GM18951 (cell line): Measurements from ENCODE around the gene EXT2.

Source experiments
- POLR2A ChIP-seq: IDR thresholded peaks from 4 replicates; pipeline ENCODE4 v1.6.1; 2011; ENCODE audit warnings: mild to moderate bottlenecking; ENCODE audit not compliant: insufficient read length, insufficient read depth; ENCODE audit errors: extremely low read depth
- in situ Hi-C: fragments of 300-500 bp; cut with MboI; formaldehyde crosslinking; loops from one replicate; pipeline ENCODE4 v1.12.0; 2022; ENCODE audit warnings: low sequenced_read_pairs, mixed read lengths, inconsistent platforms; ENCODE audit not compliant: unreplicated experiment

Gene EXT2

GRCh38 chr11:44270403-44271273 is 175.2 kb downstream of the EXT2 start:
- TF ChIP-seq POLR2A: no peak
- in situ Hi-C loops: loop anchor here (10.0 kb wide), 1 partner anchor 156 kb away; no protein-coding TSS in a partner anchor

GRCh38 chr11:44271286-44271685 is 175.8 kb downstream of the EXT2 start:
- no peak for TF ChIP-seq POLR2A
- in situ Hi-C loops: loop anchor here (10.0 kb wide), 1 partner anchor 156 kb away; no protein-coding TSS in a partner anchor

GRCh38 chr11:44274404-44274803 is 178.9 kb downstream of the EXT2 start:
- in situ Hi-C loops: loop anchor here (10.0 kb wide), 1 partner anchor 160 kb away; no protein-coding TSS in a partner anchor

GRCh38 chr11:44275241-44275640 is 179.8 kb downstream of the EXT2 start:
- in situ Hi-C loops: loop anchor here (10.0 kb wide), 1 partner anchor 160 kb away; no protein-coding TSS in a partner anchor
- no peak for TF ChIP-seq POLR2A

More at GRCh38 chr11:44274404-44274803, 178.9 kb downstream of the EXT2 start:
- no peak for TF ChIP-seq POLR2A

- in situ Hi-C loops: loop anchor here (10.0 kb wide), 1 partner anchor 161 kb away; no protein-coding TSS in a partner anchor
- no peak for TF ChIP-seq POLR2A
Observed at GRCh38 chr11:44275961-44276550, 180.6 kb downstream of the EXT2 start.

- TF ChIP-seq POLR2A: no peak
- in situ Hi-C loops: loop anchor here (10.0 kb wide), 1 partner anchor 163 kb away; no protein-coding TSS in a partner anchor
Observed at GRCh38 chr11:44277196-44278090, 182.0 kb downstream of the EXT2 start.

- in situ Hi-C loops: loop anchor here (10.0 kb wide), 1 partner anchor 165 kb away; no protein-coding TSS in a partner anchor
- no peak for TF ChIP-seq POLR2A
Observed at GRCh38 chr11:44279483-44279882, 184.0 kb downstream of the EXT2 start.

GRCh38 chr11:44280257-44280656 is 184.8 kb downstream of the EXT2 start:
- no peak for TF ChIP-seq POLR2A
- in situ Hi-C loops: no loop called here

- in situ Hi-C loops: no loop called here
Observed at GRCh38 chr11:44281151-44281550, 185.7 kb downstream of the EXT2 start.

GRCh38 chr11:44282620-44283019 is 187.1 kb downstream of the EXT2 start:
- in situ Hi-C loops: no loop called here

More at GRCh38 chr11:44281151-44281550, 185.7 kb downstream of the EXT2 start:
- TF ChIP-seq POLR2A: no peak

GRCh38 chr11:44285756-44286155 is 190.3 kb downstream of the EXT2 start:
- no peak for TF ChIP-seq POLR2A
- in situ Hi-C loops: loop anchor here (5.0 kb wide), 1 partner anchor 252 kb away; no protein-coding TSS in a partner anchor

More at GRCh38 chr11:44282620-44283019, 187.1 kb downstream of the EXT2 start:
- TF ChIP-seq POLR2A: no peak

- in situ Hi-C loops: loop anchor here (5.0 kb wide), 1 partner anchor 251 kb away; no protein-coding TSS in a partner anchor
- TF ChIP-seq POLR2A: no peak
Observed at GRCh38 chr11:44286268-44286880, 190.9 kb downstream of the EXT2 start.
